H9 (cell line): ENCODE results near the gene TMEM239. TPM values are rescaled to one million over a fixed set of nuclear protein-coding genes. Genes with fewer than 3 reads are reported as not detected.

ENCODE experiments used
- DNase-seq: peaks from one replicate; pipeline ENCODE4 v3.0.0-alpha.2; 2017
- H2AFZ ChIP-seq: one replicate; pipeline ENCODE4 v1.6.1; 2013; ENCODE audit warnings: mild to moderate bottlenecking, low read length, control low read depth, moderate library complexity
- H2AK5ac ChIP-seq: 2 replicates; pipeline ENCODE4 v1.6.1; 2013; ENCODE audit warnings: low read length, control low read depth, mixed read lengths; ENCODE audit not compliant: insufficient read length
- H2BK120ac ChIP-seq: one replicate; pipeline ENCODE4 v1.6.1; 2013; ENCODE audit warnings: low read depth, mild to moderate bottlenecking, low read length, control low read depth, inconsistent platforms; ENCODE audit not compliant: poor library complexity, severe bottlenecking
- H2BK12ac ChIP-seq: 2 replicates; pipeline ENCODE4 v1.6.1; 2013; ENCODE audit warnings: low read length, control low read depth, mixed read lengths, low read depth; ENCODE audit not compliant: insufficient read length
- H2BK15ac ChIP-seq: 2 replicates; pipeline ENCODE4 v1.6.1; 2013; ENCODE audit warnings: low read depth, low read length, control low read depth
- H2BK20ac ChIP-seq: one replicate; pipeline ENCODE4 v1.6.1; 2013; ENCODE audit warnings: low read depth, mild to moderate bottlenecking, low read length, control low read depth, inconsistent platforms; ENCODE audit not compliant: poor library complexity, severe bottlenecking
- H2BK5ac ChIP-seq: 2 replicates; pipeline ENCODE4 v1.6.1; 2013; ENCODE audit warnings: low read length, control low read depth, mixed read lengths; ENCODE audit not compliant: insufficient read length
- H3K14ac ChIP-seq: 2 replicates; pipeline ENCODE4 v1.6.1; 2013; ENCODE audit warnings: low read length, control low read depth; ENCODE audit not compliant: insufficient read depth
- H3K18ac ChIP-seq: 2 replicates; pipeline ENCODE4 v1.6.1; 2013; ENCODE audit warnings: low read depth, mild to moderate bottlenecking, mixed read lengths, low read length, control low read depth; ENCODE audit not compliant: insufficient read length
- H3K23ac ChIP-seq: 2 replicates; pipeline ENCODE4 v1.6.1; 2013; ENCODE audit warnings: low read length, control low read depth, mixed read lengths, low read depth; ENCODE audit not compliant: insufficient read length
- H3K23me2 ChIP-seq: 2 replicates; pipeline ENCODE4 v1.6.1; 2013; ENCODE audit warnings: low read depth, mild to moderate bottlenecking, mixed read lengths, low read length, control low read depth; ENCODE audit not compliant: insufficient read length, poor library complexity, severe bottlenecking
- H3K27ac ChIP-seq: 2 replicates; pipeline ENCODE4 v1.5.1; 2013; ENCODE audit warnings: low read length, control low read depth, mixed read lengths, low read depth; ENCODE audit not compliant: insufficient read length
- H3K27me3 ChIP-seq: 2 replicates; pipeline ENCODE4 v1.6.1; 2013; ENCODE audit warnings: low read length, control low read depth, inconsistent platforms; ENCODE audit not compliant: insufficient read depth
- H3K4ac ChIP-seq: 2 replicates; pipeline ENCODE4 v1.6.1; 2013; ENCODE audit warnings: low read depth, mild to moderate bottlenecking, control low read depth, inconsistent platforms, low read length, moderate library complexity
- H3K4me1 ChIP-seq: 2 replicates; pipeline ENCODE4 v1.6.1; 2013; ENCODE audit warnings: low read length, control low read depth, inconsistent platforms; ENCODE audit not compliant: insufficient read depth
- H3K4me2 ChIP-seq: 2 replicates; pipeline ENCODE4 v1.6.1; 2013; ENCODE audit warnings: low read length, control low read depth, mixed read lengths; ENCODE audit not compliant: insufficient read length, insufficient read depth
- H3K56ac ChIP-seq: 2 replicates; pipeline ENCODE4 v1.6.1; 2013; ENCODE audit warnings: low read depth, mild to moderate bottlenecking, mixed read lengths, low read length, control low read depth; ENCODE audit not compliant: insufficient read length
- H3K79me1 ChIP-seq: 2 replicates; pipeline ENCODE4 v1.6.1; 2013; ENCODE audit warnings: low read depth, mild to moderate bottlenecking, moderate library complexity, low read length, control low read depth, inconsistent platforms; ENCODE audit not compliant: insufficient read depth, poor library complexity, severe bottlenecking
- H3K79me2 ChIP-seq: 2 replicates; pipeline ENCODE4 v1.6.1; 2013; ENCODE audit warnings: low read length, control low read depth, inconsistent platforms; ENCODE audit not compliant: insufficient read depth
- H3K9ac ChIP-seq: 2 replicates; pipeline ENCODE4 v1.6.1; 2013; ENCODE audit warnings: low read length, control low read depth, mixed read lengths; ENCODE audit not compliant: insufficient read length; ENCODE audit errors: extremely low read depth
- H3K9me3 ChIP-seq: one replicate; pipeline ENCODE4 v1.6.1; 2013; ENCODE audit warnings: low read depth, low read length, inconsistent platforms; ENCODE audit not compliant: control insufficient read depth
- H3T11ph ChIP-seq: one replicate; pipeline ENCODE4 v1.6.1; 2013; ENCODE audit warnings: mild to moderate bottlenecking, low read length, control low read depth, inconsistent platforms
- H4K20me1 ChIP-seq: one replicate; pipeline ENCODE4 v1.6.1; 2013; ENCODE audit not compliant: control insufficient read depth, insufficient read length, insufficient read depth
- H4K5ac ChIP-seq: 2 replicates; pipeline ENCODE4 v1.6.1; 2013; ENCODE audit warnings: low read depth, mild to moderate bottlenecking, mixed read lengths, low read length, control low read depth; ENCODE audit not compliant: insufficient read length
- H4K8ac ChIP-seq: replicated peaks from 2 replicates; pipeline ENCODE4 v1.6.1; 2013; ENCODE audit warnings: low read length, control low read depth, mixed read lengths, low read depth; ENCODE audit not compliant: insufficient read length
- H4K91ac ChIP-seq: 2 replicates; pipeline ENCODE4 v1.6.1; 2013; ENCODE audit warnings: low read depth, mild to moderate bottlenecking, moderate library complexity, mixed read lengths, low read length, control low read depth; ENCODE audit not compliant: insufficient read length
- H3K27ac Mint-ChIP-seq, 3 experiments: 2 replicates in 2 of 3; 3 replicates in 1 of 3; pipeline ENCODE4 v1.8.0; 2020 to 2021; ENCODE audit warnings: mixed read lengths in 3 of 3, mild to moderate bottlenecking in 1 of 3, moderate library complexity in 1 of 3
- H3K27me3 Mint-ChIP-seq: 2 replicates; pipeline ENCODE4 v1.8.0; 2021; ENCODE audit warnings: low read depth, mild to moderate bottlenecking, moderate library complexity, mixed read lengths
- H3K36me3 Mint-ChIP-seq, 3 experiments: 2 replicates in 2 of 3; 3 replicates in 1 of 3; pipeline ENCODE4 v1.8.0; 2020 to 2021; ENCODE audit warnings: low read depth in 3 of 3, mixed read lengths in 3 of 3; ENCODE audit not compliant: insufficient read depth in 1 of 3
- H3K4me1 Mint-ChIP-seq, 2 experiments: 2 replicates each; pipeline ENCODE4 v1.8.0; 2020; ENCODE audit warnings: mixed read lengths in 2 of 2
- H3K4me3 Mint-ChIP-seq, 2 experiments: 2 replicates in 1 of 2; 3 replicates in 1 of 2; pipeline ENCODE4 v1.8.0; 2020 to 2021; ENCODE audit warnings: mild to moderate bottlenecking in 2 of 2, mixed read lengths in 2 of 2, moderate library complexity in 1 of 2
- H3K9me3 Mint-ChIP-seq, 2 experiments: 2 replicates in 1 of 2; 3 replicates in 1 of 2; pipeline ENCODE4 v1.8.0; 2020; ENCODE audit warnings: mild to moderate bottlenecking in 2 of 2, mixed read lengths in 2 of 2, moderate library complexity in 1 of 2
- CTCF ChIP-seq: fragments of 200-600 bp; sonication (generic); conservative IDR thresholded peaks from 3 replicates; pipeline ENCODE4 v1.8.0; 2021; ENCODE audit warnings: antibody characterized with exemption, mild to moderate bottlenecking
- WGBS: extraction: QIAGEN DNeasy Blood & Tissue Kit; methylation state at CpG from one replicate; pipeline ENCODE4 v1.1.7; 2013; ENCODE audit warnings: missing lambda C conversion rate, low lambda C conversion rate, mixed read lengths; ENCODE audit not compliant: insufficient read length; ENCODE audit errors: extremely low coverage; 5-methylcytosine and 5-hydroxymethylcytosine counted together
- total RNA-seq: library from RNA; stranded (reverse); gene quantifications from 2 replicates; pipeline ENCODE4 v1.2.1, GENCODE V29; 2021

Gene TMEM239
- total RNA-seq, 1 experiment from 2014 or later, result not detected

DNA sequence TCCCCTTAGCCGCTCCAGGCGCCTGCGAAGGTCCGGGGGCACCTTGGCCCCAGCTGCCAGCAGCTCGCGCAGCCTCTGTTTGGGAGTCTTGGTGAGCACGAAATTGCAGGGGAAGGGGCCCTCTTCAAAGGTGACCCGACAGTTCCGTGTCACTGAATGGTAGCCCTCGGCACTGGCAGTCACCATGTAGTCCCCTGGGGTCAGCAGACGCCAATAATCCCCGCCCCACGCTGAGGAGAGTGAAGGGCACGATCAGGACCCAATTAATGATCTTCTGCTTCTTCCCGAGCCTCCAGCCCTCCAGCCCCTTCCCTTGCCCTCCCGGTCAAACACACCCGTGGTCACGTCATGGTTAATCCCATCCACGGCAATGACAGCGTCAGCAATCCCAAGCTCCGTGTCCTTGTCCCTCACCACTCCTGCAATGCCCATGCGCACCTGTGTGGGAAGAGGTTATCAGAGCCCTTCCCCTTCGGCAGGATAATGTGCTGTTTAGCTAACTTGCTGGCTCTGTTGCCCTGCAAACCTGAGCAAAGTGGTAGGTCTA is 21.9 kb upstream of the TMEM239 start:
- H3K27me3 ChIP-seq, result no peaks in the 10 kb centered on the region
- no peak for DNase-seq
- H2AFZ ChIP-seq, result no peak overlapping the region
- H3K9me3 ChIP-seq, result no peaks in the 10 kb centered on the region
- H4K5ac ChIP-seq, result no peak overlapping the region
- Mint-ChIP-seq H3K4me3 (no peak overlapping the region), H3K27ac (peak overlapping the region in 2 of 3 experiments; percentile 61 to 77; a peak in 2 of 7 replicates), H3K9me3 (peaks cover 0 to 3% of the 10 kb centered on the region in 2 experiments; a peak in 1 of 5 replicates), H3K4me1 (peaks cover 6% of the 10 kb centered on the region in 2 experiments), H3K27me3 (peaks cover 12% of the 10 kb centered on the region), H3K36me3 (peaks cover 22 to 58% (median 38%) of the 10 kb centered on the region in 3 experiments)
- no peak overlapping the region for H3T11ph ChIP-seq
- H4K91ac ChIP-seq, result no peak overlapping the region
- no peak overlapping the region for H2BK120ac ChIP-seq
- H3K23me2 ChIP-seq, result no peaks in the 10 kb centered on the region
- H3K18ac ChIP-seq, result no peak overlapping the region
- whole genome bisulfite sequencing, result no CpG with 5 or more reads among the region's 23 CpGs
- no peak overlapping the region for H3K4ac ChIP-seq
- no peaks in the 10 kb centered on the region for H4K20me1 ChIP-seq
- H3K79me1 ChIP-seq, result no peaks in the 10 kb centered on the region
- H3K27ac ChIP-seq, result no peak overlapping the region
- no peak overlapping the region for H3K9ac ChIP-seq
- H3K79me2 ChIP-seq, result no peaks in the 10 kb centered on the region
- H2BK12ac ChIP-seq, result no peak overlapping the region
- no peak overlapping the region for H2BK5ac ChIP-seq
- H2BK20ac ChIP-seq, result no peak overlapping the region
- H3K23ac ChIP-seq, result no peak overlapping the region
- H4K8ac ChIP-seq, result no peak overlapping the region
- TF ChIP-seq CTCF, result no peak
- no peak overlapping the region for H3K56ac ChIP-seq
- H3K4me1 ChIP-seq, result no peaks in the 10 kb centered on the region; the same call in 1 of the 2 replicates
- no peak overlapping the region for H2BK15ac ChIP-seq
- no peak overlapping the region for H3K14ac ChIP-seq
- no peak overlapping the region for H2AK5ac ChIP-seq
- no peak overlapping the region for H3K4me2 ChIP-seq
